Measurements from ENCODE around the gene PITPNC1.
A peak's percentile ranks its signal among the peaks of the same experiment; 100 is the strongest.
"Not testable (repeated sequence)": the region's sequence is repeated elsewhere in the genome, so short reads cannot be mapped to it uniquely, and the experiment has no call there.

The PITPNC1 gene

DNA sequence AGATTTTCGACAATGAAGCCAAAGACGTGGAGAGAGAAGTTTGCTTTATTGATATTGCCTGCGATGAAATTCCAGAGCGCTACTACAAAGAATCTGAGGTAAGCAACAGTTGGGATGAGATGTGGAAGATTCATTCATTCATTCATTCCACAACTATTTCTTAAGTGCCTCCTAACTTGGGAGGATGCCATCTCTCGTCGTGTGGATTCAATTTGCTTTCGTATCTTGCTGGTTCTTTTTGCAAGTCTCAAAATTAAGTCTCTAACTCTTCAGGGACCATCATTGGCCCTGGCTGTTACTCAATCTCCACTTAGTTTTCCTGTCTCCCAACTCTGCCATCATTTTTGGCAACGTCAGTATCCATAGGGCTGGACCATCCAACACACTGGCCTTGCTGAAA, 255.1 kb downstream of the PITPNC1 start:
- no peak for DNase-seq

DNA sequence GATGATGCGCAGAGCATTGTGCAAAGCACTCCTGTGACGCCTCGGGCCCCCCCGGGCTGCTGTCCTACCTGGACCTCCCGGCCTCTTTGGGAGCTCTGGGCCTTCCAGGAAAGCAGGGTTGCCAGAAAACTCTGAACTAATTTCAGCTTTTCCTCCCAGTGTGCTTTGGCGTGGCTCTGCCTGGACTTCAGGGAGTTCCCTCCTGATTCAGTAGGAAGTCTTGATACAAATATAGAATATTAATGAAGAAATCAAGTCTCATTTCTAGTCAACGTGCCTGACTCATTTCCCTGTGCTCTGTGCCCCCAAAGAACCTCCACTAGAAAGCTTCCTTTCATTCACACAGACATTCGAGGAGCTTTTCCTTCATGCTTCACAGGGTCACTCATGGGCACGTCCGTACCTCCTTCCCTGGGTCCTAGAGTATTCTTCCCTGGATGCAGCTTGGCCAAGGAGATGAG, 256.7 kb downstream of the PITPNC1 start:
- DNase-seq = peak in 1 of 2 experiments; percentile 59

DNA sequence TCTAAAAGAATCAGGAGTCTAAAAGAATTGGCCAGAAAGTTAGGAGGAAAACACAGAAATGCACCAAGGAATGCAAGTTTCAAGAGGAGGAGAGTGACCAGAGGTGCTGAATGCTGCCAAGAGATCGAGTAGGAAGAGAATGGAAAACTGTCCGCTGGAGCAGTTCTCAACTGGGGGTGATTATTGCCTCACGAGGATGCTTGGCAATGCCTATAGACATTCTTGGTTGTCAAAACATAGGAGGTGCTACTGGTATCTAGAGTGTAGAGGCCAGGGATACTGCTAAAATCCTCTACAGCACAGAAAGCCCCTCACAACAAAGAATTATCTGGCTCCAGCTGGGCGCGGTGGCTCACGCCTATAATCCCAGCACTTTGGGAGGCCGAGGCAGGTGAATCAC, 258.6 kb downstream of the PITPNC1 start:
- DNase-seq = no peak

DNA sequence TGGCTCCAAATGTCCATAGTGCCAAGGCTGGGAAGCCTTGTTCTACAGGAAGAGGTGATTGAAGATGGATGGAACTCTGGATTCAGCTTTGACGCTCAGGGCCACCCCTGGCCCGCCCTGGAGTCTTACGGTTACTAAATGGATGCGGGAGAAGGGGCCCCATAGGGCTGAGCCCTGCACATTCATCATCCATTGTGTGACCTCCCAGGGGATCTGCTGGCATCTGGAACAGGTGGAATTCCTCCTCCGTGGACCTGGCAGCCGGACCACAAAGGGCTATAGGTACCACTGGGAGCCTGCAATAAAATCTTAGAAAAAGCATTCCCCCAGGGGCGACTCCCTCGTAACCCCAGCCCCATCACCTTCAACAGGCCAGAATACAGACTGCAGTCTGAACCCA, 259.2 kb downstream of the PITPNC1 start:
- DNase-seq = peak in 1 of 2 experiments; percentile 46

DNA sequence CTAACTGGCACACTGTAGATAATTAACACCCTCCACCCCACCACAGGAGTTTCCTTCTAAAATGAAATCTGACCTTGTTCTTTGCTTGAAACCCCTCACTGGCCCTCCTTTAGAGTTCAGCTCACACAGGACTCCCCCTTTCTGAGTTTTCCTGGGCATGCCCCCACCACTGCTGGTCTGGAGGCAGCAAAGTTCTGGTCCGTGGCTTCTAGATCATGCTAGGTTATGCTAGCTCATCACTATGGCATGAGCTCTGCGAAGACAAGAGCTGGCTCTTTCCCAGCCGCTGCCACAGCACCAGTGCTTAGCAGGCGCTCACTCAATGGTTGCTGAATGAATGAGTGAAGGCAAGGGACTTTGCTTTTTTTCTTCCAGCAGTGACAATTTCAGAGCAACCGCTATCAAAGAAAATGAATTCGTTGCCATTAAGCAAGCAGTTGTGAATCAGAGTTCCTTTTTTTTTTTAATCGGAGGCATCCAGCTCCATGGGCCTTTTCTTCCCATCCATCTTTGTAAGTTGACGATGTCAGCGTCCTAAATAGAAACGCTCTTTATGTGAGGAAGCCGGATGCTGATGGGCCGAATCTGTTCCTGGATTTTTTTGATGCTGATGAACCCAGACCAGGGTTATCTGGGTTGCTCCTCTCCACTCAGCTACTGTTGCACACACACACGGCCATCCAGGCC, 259.9 kb downstream of the PITPNC1 start:
- DNase-seq = no peak

DNA sequence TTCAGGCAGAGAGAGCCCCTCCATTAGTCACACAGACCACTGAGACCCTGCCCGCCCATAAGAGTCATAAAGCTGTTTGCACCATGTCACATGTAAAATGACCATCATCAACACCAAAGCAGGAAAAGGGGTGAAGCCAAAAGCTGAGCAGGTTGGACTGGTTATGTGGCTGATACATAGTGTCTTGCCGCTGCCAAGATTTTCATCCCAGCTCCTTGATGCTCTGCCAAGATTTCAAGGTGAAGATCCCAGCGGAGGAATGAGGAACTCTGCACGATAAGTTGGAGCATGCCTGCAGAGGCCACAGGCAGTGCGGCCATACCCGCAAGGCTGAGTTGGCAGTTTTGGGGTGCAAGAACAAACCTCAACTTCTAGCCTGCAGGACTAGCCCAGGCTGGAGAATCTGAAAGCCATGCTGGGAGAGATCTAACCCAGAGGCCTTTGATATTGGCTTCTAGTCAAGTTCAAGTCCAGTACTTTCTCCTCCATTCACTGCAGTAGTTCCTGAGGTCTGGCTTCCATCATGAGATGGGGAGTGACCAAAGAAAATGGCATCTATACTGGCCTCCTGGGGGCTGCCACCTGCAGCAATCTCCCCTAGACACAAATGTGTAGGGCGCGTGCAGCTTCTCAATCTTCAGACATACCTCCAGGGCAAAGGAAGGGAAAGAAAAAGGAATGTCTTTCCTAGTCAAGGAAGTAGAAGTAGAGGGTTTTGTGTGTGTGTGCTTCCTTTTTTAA, 261.0 kb downstream of the PITPNC1 start:
- DNase-seq = no peak

DNA sequence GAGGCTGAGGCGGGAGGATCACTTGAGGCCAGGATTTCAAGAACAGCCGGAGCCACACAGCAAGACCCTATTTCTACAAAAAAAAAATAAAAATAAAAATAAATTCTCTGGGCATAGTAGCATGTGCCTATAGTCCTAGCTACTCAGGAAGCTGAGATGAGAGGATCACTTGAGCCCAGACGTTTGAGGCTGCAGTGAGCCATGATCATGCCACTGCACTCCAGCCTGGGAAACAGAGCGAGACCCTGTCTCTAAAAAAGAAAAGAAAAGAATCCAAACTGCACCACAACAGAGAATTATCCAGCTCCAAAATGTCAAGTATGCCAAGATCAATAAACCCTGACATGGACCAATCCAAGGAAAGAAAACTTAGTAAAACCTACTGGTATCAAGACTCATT, 261.8 kb downstream of the PITPNC1 start:
- DNase-seq = no peak

DNA sequence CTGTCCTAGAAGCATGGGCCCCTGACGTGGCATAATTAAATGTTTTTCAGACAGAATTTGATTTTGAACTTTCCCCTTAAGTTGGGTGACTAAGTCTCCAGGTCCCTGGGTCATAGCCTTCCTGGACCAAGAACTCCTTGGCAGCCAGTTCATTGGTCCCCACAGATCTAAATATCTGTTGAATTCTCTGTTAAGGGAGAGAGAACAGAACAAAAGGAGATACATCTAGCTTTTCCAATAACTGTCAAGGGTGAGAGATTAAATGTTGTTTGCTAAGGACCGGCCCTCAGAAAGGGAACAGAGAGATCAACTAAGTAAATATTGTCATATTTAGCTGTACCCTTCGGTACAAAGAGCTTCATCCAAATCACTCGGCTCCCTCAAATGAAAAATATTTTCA, 262.5 kb downstream of the PITPNC1 start:
- DNase-seq = no peak

DNA sequence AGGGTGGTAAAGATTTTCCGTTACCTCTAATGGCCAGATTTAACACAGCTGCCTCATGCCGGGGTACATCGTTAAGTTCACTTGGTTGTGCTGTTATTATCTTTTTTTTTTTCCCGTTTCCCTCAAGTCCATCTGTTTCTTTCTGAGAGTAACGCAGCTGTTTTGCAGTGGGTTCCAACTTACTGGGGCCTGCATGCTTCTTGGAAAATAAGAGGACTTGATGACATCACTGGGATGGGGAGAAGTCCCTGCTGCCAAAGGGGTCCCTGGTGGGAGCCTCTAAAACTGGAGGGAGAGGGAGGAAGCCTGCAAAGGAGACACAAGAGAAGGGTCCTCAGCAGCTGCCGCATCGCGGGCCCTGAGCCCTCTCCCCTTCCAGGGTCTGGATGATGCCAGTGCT, 262.9 kb downstream of the PITPNC1 start:
- no peak for DNase-seq

DNA sequence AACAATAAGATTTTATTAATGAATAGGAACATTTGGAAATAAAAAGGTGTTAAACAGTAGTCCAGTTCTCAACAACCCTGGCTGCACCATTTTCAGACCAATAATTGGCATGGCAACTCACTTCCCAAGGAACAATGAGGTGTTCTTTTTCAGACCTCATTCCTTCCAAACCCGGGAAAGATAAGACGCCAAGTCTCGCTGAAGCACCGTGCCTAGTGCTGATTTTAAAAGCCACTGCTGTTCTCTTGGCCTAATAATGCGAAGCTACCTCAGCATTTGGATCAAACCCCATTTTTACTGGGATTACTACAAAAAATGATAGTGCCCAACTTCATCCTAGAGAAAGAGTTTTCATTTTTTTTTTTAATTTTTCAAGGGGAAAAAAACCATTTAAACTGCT, 265.4 kb downstream of the PITPNC1 start:
- no peak for DNase-seq

DNA sequence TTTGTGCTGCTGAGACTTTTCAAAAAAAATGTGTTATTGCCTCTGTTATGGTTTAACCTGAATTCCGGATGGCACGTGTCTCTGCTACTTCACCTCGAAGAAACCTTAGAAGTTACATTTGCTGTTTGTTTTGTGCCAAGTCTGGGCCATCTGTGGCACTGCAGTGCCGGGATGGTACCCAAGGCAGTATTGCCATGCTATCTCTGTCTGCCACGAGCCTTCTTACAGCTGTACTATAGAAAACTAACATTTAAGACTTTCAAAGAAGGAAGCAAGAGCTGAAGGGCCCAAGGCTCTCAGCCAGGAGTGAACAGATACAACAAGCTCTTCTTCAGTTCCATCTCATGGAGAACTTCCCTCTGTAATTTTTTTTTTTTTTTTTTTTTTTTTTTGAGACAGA, 267.0 kb downstream of the PITPNC1 start:
- no peak for DNase-seq

DNA sequence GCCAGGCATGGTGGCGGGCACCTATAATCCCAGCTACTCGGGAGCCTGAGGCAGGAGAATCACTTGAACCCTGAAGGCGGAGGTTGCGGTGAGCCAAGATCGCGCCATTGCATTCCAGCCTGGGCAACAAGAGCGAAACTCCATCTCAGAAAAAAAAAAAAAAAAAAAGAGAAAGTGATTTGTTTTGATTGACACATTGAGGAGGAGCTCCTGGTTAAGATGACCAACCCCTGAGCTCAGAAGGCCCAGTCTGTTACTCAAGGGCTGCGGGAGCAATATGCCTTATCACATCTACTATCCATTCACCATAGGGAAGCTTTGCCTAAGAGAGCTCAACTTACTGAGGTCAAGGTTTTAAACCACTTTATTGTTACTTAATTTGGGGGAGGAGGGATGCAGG, 268.1 kb downstream of the PITPNC1 start:
- not testable (repeated sequence) for DNase-seq

DNA sequence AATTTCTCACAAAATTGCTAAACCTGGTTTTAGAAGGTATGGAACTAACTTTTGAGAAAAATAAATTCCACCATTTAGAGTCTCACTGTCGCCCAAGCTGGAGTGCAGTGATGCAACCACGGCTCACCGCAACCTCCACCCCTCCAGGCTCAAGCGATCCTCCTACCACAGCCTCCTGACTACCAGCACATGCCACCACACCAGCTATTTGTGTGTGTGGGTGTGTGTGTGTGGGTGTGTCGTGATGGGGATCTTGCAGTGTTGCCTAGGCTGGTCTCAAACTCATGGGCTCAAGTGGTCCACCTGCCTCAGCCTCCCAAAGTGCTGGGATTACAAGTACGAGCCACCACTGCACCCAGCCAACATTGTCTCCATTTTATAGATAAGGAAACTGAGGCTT, 269.4 kb downstream of the PITPNC1 start:
- DNase-seq = no peak

DNA sequence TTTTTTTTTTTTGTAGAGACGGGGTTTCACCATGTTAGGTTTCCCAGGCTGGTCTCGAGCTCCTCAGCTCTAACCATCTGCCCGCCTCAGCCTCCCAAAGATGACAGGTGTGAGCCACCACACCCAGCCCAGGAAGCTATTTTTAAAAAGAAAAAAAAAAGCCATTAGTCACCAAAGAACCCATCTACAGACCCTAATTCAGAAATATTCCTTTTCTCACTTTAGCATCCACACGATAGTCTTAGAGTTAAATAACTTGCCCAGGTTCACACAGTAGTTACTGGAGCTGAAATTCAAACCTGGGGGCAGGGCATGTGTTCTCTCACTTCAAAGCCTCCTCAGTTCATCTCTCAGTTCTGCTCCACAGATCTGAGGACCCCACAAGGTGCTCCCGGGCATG, 270.4 kb downstream of the PITPNC1 start:
- DNase-seq = no peak

DNA sequence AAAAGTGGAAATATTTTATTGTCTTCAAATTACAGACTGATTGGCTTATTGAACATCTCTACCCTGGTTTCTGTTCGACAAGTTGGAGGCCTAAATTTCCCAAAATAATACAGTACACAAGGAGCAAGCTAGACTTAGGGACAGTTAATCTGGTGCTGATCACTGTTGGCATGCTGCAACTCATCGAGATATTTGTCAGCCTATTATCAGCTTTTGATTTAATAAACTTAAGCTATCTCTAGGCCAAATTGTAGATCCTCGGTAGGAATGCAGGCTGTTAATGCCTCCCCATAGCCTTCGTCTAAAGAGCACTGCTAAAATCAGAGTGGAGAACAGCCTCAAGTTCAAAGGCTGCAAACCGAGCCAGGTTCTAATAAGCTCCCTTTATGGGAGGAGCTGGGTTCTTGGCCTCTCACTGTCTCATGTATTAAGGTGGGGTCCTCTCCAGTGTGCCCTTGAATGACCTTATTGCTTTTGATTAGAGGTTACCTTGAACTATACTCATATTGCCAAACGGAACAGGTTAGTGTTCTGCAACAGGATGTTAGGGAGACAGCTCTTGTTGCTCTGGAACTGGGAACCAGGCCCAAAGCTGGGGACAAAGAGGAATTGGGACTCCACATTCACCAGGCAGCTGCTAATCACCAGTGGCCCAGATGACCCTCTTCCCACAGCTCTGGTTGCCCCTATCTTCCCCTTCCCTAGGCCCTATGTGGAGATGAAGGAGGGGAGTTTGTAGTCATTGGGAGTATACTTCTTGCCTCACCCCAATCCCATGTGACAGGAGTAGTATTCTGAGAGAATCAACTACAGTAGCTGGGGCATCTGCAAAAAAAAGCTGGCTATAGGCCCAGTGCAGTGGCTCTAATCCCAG, 271.2 kb downstream of the PITPNC1 start:
- no peak for DNase-seq

DNA sequence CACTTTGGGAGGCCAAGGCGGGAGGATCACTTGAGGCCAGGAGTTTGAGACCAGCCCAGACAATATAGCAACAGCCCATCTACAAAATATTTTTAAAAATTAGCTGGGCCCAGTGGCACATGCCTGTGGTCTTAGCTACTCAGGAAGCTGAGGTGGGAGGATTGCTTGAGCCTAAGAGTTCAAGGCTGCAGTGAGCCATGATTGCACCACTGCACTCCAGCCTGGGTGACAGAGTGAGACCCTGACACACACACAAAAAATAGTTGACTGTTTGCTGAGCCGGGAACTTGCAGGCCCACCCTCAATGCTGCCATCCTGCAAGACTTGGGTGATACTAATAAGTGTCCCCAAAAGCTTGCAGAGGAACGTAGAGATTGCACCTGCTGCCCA, 271.8 kb downstream of the PITPNC1 start:
- DNase-seq = not testable (repeated sequence)

DNA sequence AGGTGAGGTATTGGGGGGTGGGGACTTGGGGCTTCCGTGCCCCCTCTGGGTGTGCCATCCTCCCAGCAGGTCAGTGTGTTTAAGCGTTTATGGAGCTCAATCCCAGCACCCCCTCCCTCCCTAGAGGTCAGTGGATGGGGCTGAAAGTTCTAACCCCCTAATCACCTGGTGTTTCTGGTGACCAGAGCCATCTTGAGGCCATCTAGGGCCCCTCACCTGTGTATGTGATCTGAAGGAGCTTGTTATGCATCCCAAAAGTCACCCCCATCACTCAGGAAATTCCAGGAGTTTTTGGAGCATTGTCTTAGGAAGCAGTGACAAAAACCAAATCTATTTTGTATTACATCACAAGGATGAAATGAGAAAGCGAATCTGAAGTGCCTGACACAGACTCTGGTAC, 272.8 kb downstream of the PITPNC1 start:
- no peak for DNase-seq

DNA sequence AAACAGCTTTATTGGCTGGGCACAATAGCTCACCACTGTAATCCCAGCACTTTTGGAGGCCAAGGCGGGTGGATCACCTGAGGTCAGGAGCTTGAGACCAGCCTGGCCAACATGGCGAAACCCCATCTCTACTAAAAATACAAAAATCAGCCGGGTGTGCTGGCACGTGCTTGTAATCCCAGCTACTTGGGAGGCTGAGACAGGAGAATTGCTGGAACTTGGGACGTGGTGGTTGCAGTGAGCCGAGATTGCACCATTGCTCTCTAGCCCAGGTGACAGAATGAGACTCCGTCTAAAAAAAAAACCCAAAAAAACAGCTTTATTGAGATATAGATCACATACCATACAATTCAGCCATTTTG, 274.1 kb downstream of the PITPNC1 start:
- DNase-seq = not testable (repeated sequence)

DNA sequence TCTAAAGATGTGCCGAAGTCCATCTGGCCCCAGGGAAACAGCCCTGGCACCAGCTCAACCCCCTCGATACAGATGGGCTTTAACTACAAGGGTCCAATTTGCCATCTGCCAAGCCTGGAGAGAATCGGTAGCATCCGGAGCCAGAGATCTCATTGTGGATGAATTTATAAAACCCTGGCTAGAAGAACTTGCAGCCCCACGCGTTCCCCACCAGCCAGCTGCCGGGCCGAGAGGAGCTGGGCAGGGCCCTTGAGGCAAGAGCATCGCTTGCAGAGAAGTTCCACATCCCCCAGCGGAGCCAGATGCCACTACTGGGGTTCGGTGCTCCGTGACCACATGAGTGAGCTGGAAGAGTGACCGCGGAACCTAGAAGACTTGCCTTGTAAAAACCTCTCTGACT, 275.4 kb downstream of the PITPNC1 start:
- DNase-seq = no peak

DNA sequence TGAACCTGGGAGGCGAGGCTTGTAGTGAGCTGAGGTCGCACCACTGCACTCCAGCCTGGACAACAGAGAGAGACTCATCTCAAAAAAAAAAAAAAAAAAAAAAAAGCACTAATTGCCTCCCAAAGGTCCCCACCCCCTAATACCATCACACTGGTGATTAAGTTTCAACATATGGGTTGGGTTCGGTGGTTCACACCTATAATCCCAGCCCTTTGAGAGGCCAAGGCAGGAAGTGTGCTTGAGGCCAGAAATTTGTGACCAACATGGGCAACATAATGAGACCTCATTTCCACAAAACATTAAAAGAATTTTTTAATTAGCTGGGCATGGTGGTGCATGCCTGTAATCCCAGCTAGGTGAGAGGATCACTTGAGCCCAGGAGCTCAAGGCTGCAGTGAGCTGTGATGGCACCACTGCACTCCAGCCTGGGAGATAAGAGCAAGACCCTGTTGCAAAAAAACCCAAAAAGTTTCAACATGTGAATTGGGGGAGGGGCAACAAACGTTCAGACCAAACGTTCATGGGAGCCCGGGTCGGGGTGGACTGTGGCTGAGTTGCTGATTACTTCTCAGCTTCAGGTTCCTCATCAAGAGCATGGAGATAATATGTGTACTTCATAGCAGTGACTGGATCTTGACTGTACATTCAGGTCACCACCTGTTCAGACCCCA, 278.5 kb downstream of the PITPNC1 start:
- no peak for DNase-seq

DNA sequence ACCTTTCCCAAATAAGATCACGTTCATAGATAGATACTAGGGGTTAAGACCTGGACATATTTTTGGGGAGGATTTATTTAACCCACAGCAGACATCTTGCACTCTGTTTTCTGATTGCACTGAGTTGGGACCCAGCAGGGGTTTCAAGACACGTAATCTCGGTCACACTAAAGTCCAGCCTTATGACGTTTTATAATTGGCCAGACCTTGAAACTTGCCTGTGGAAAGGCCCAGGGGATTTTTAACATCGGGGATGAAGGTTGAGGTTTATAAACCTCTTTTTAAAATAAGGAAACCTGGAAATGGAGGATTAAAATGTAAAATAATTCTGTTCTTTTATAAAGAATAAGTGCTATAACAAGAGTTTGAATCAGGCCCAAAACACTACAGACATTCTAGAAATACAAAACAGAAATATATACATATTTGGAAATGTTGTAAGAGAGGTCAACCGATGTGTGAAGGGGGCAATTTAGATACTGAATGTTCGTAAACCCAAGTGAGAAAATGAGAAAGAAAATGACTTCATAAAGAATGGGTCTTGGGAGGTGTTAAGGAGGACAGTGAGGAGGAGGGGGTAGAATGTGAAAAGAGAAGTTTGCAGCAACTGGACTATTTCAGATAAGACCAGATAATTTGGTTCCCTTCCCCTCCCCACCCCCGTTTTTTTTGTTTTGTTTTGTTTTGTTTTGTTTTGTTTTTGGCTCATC, 279.6 kb downstream of the PITPNC1 start:
- no peak for DNase-seq

DNA sequence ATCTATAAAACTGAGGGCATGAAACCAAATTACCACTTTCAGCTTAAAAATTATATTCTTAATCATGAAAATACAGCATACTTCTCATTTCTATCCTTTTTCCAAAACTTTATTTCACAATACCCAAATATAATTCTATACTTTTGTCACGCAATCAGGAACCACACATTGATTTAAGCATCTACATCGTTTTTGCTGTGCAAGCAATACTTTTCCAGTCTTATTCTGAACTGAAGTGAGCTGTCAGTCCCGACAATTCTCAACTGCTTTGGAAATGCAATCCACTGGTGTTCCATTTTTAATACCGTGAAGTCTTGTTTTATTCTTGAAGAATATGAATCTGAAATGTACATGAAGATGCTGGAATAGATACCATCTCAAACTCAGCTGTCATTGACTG, 280.5 kb downstream of the PITPNC1 start:
- DNase-seq = no peak

DNA sequence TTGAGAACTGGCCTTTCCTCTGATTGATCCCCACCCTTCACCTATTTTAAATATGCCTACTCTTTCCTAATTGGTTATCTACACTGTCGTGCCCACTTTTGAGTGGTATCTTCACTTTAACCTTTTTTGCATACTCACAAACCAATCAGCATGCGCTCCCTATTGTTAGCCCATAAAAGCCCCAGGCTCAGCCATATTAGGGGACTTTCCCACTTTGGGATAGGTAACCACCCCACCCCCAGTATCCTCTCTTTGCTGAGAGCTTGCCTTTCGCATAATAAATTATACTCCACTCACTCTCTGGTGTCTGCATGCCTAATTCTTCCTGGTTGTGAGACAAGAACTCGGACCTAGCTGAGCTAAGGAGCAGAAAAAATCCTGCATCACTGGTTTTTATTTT, 281.2 kb downstream of the PITPNC1 start:
- DNase-seq = no peak
